Uterus (tissue), 4 donors: ENCODE results near the gene GFER. TPM values are rescaled to one million over a fixed set of nuclear protein-coding genes. Genes with fewer than 3 reads are reported as not detected.

Experiments used
- DNase-seq, 2 donors: peaks; one replicate each; pipeline ENCODE4 v3.0.0-alpha.2; 2019 to 2020
- H3K27ac ChIP-seq, 2 donors: fragments of 200-600 bp; sonication (generic); 1 replicate in 1 of 2; 2 replicates in 1 of 2; pipeline ENCODE4 v1.5.1; 2016 to 2018
- H3K27me3 ChIP-seq, 2 donors: fragments of 200-600 bp; sonication (generic); one replicate each; pipeline ENCODE4 v1.5.1; 2018 to 2019; ENCODE audit warnings: control low read depth in 1 of 2
- H3K36me3 ChIP-seq, 2 donors: fragments of 200-600 bp; sonication (generic); one replicate each; pipeline ENCODE4 v1.5.1; 2019; ENCODE audit warnings: control low read depth in 1 of 2
- H3K4me1 ChIP-seq, 2 donors: fragments of 200-600 bp; sonication (generic); one replicate each; pipeline ENCODE4 v1.5.1; 2018 to 2019; ENCODE audit warnings: control low read depth in 1 of 2
- H3K4me3 ChIP-seq, 2 donors: fragments of 200-600 bp; sonication (generic); 1 replicate in 1 of 2; 2 replicates in 1 of 2; pipeline ENCODE4 v1.5.1; 2018 to 2019; ENCODE audit warnings: mild to moderate bottlenecking in 1 of 2
- H3K9me3 ChIP-seq, 2 donors: fragments of 200-600 bp; sonication (generic); one replicate each; pipeline ENCODE4 v1.5.1; 2019; ENCODE audit warnings: control low read depth in 1 of 2
- CTCF ChIP-seq, 4 experiments: fragments of 200-600 bp in 2 of 4; fragments of 450-650 bp in 2 of 4; sonication (generic) in 2 of 4; IDR thresholded peaks; one replicate each; pipeline ENCODE4 v1.5.1; 2016 to 2019; ENCODE audit warnings: antibody characterized with exemption in 4 of 4, mild to moderate bottlenecking in 2 of 4, moderate library complexity in 1 of 4
- POLR2A ChIP-seq, 2 donors: fragments of 450-650 bp; IDR thresholded peaks; one replicate each; pipeline ENCODE4 v1.6.1; 2016; ENCODE audit warnings: antibody characterized with exemption in 2 of 2, mild to moderate bottlenecking in 1 of 2, moderate library complexity in 1 of 2
- intact Hi-C: fragments of 100-400 bp; cut with DNase I; formaldehyde crosslinking; loops from one replicate; pipeline ENCODE4 v1.15.1; 2023; ENCODE audit warnings: low total_unique reads
- total RNA-seq, 4 donors: library from RNA; depleted of rRNA in 3 of 4; stranded (reverse); fragments of >200 nt in 3 of 4; gene quantifications; one replicate each; pipeline versions ENCODE4 v1.1.0 to v1.2.4, GENCODE V29; 2014 to 2023
- donor health status: DM: yes; HTN: yes; CAD: no.

GFER gene
- total RNA-seq, 4 donors from 2014 or later: 2.6 to 20.8 (median 6.6) TPM

- intact Hi-C loops: no loop called here
- Histone ChIP-seq H3K27me3 (peaks cover 0 to 14% of the 10 kb centered on the region in 2 donors), H3K4me3 (no peak within 1 kb of the TSS), H3K9me3 (no peaks in the 10 kb centered on the region), H3K36me3 (no peaks in the 10 kb centered on the region), H3K27ac (no peak within 1 kb of the TSS), H3K4me1 (peaks cover 0 to 8% of the 10 kb centered on the region in 2 donors)
- TF ChIP-seq CTCF (IDR thresholded peaks at IDR 0.05) (no peak), POLR2A (IDR thresholded peaks at IDR 0.05) (no peak)
- no peak for DNase-seq
Observed at GRCh38 chr16:1981398-1981836, 2.6 kb upstream of the GFER start, which contains the start of gene NOXO1. NOXO1 (minus strand) TSS chr16:1981469; CDS start chr16:1981179, 290 bp downstream.

GRCh38 chr16:1982013-1982433 lies 2.0 kb upstream of the GFER start:
- Histone ChIP-seq H3K4me3 (no peak overlapping the region), H3K4me1 (peaks cover 0 to 8% of the 10 kb centered on the region in 2 donors), H3K27ac (no peak overlapping the region), H3K27me3 (peaks cover 0 to 14% of the 10 kb centered on the region in 2 donors), H3K36me3 (no peaks in the 10 kb centered on the region), H3K9me3 (no peaks in the 10 kb centered on the region)
- no peak for DNase-seq
- TF ChIP-seq CTCF (IDR thresholded peaks at IDR 0.05) (no peak), POLR2A (IDR thresholded peaks at IDR 0.05) (no peak)
- intact Hi-C loops: no loop called here

DNA sequence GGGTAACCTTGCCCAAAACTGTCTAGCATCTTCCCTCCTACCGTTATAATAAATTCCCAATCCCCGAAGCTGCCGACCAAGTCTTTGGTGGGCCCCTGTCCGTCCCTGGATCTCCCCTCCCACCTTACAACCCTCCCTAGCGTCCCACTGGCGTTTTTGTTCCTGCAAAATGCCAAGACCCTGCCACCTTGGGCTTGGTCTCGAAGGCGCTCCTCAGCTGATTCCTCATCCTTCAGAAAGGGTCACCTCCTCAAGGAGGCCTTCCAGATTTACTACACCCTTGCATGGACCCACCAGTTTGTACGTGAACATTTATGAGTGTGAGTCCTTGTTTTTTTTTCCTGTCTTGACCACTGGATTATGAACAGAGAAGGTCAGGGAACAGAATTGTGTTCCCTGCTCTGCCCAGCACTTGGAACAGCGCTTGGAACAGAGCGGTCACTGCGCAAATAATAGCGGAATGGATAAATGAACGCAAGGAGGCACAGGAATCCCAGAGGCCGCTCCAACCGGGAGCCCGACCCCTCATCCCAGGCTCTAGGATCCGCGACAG lies 926 bp upstream of the GFER start:
- Histone ChIP-seq H3K4me1 (peaks cover 0 to 8% of the 10 kb centered on the region in 2 donors), H3K27me3 (peaks cover 0 to 14% of the 10 kb centered on the region in 2 donors), H3K36me3 (no peaks in the 10 kb centered on the region), H3K9me3 (no peaks in the 10 kb centered on the region), H3K4me3 (peak overlapping the region; percentile 45 to 57), H3K27ac (peak overlapping the region in 1 of 2 donors; percentile 56)
- intact Hi-C loops: no loop called here
- no peak for TF ChIP-seq POLR2A (IDR thresholded peaks at IDR 0.05)
- TF ChIP-seq CTCF (IDR thresholded peaks at IDR 0.05): peak in 1 of 4 experiments; percentile 1
- no peak for DNase-seq

GRCh38 chr16:1984347-1985225 lies 593 bp downstream of the GFER start:
- no peak for TF ChIP-seq POLR2A (IDR thresholded peaks at IDR 0.05)
- intact Hi-C loops: no loop called here
- DNase-seq: no peak
- Histone ChIP-seq H3K4me3 (peak overlapping the region; percentile 45 to 57), H3K4me1 (peaks cover 0 to 8% of the 10 kb centered on the region in 2 donors), H3K27me3 (peaks cover 4 to 14% of the 10 kb centered on the region in 2 donors), H3K36me3 (no peaks in the 10 kb centered on the region), H3K27ac (peak overlapping the region; percentile 56 to 61), H3K9me3 (no peaks in the 10 kb centered on the region)

DNA sequence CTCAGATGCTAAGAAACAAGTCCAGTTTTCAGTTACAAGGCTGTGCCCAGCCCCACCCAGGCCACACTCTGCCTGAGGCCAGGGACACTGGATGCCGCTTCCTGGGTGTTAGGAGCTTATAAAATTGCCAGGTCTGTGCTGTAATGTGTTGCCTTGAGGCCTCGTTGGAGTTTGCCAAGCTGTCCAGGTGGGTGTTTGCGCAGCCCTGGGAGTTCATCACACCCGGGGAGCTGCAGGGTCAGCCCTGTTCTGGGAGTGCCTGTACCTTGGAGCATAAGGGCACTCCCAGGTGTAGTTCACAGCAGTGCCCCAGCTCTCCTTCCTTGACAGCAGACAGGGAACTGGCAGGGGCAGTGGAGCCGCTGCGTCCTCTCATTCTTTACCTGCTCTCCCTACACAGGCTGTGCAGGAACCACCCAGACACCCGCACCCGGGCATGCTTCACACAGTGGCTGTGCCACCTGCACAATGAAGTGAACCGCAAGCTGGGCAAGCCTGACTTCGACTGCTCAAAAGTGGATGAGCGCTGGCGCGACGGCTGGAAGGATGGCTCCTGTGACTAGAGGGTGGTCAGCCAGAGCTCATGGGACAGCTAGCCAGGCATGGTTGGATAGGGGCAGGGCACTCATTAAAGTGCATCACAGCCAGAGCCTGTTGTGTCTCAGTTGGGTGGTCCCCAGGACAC lies 1.6 kb downstream of the GFER start:
- Histone ChIP-seq H3K36me3 (no peaks in the 10 kb centered on the region), H3K27ac (no peak overlapping the region), H3K9me3 (no peaks in the 10 kb centered on the region), H3K27me3 (peaks cover 7 to 15% of the 10 kb centered on the region in 2 donors), H3K4me3 (no peak overlapping the region), H3K4me1 (peaks cover 0 to 18% of the 10 kb centered on the region in 2 donors)
- DNase-seq: no peak
- intact Hi-C loops: no loop called here
- TF ChIP-seq POLR2A (IDR thresholded peaks at IDR 0.05): no peak
- TF ChIP-seq CTCF (IDR thresholded peaks at IDR 0.05): no peak
